Body of pancreas (tissue), 4 donors: Measurements from ENCODE around the gene PCBP2.

Source experiments
- POLR2A ChIP-seq, 3 donors: fragments of 450-650 bp; IDR thresholded peaks; one replicate each; pipeline ENCODE4 v1.6.1; 2016; ENCODE audit warnings: antibody characterized with exemption in 3 of 3, mild to moderate bottlenecking in 2 of 3
- TF ChIP-seq, protein P1 (sequence below), 7 experiments: fragments of 450-650 bp in 4 of 7; fragments of 200-600 bp in 3 of 7; sonication (generic) in 3 of 7; IDR thresholded peaks; one replicate each; pipeline ENCODE4 v1.5.1; 2016 to 2019; ENCODE audit warnings: antibody characterized with exemption in 7 of 7

- TF ChIP-seq, protein P1, sequence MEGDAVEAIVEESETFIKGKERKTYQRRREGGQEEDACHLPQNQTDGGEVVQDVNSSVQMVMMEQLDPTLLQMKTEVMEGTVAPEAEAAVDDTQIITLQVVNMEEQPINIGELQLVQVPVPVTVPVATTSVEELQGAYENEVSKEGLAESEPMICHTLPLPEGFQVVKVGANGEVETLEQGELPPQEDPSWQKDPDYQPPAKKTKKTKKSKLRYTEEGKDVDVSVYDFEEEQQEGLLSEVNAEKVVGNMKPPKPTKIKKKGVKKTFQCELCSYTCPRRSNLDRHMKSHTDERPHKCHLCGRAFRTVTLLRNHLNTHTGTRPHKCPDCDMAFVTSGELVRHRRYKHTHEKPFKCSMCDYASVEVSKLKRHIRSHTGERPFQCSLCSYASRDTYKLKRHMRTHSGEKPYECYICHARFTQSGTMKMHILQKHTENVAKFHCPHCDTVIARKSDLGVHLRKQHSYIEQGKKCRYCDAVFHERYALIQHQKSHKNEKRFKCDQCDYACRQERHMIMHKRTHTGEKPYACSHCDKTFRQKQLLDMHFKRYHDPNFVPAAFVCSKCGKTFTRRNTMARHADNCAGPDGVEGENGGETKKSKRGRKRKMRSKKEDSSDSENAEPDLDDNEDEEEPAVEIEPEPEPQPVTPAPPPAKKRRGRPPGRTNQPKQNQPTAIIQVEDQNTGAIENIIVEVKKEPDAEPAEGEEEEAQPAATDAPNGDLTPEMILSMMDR (IDR thresholded peaks at IDR 0.05) = no peak
- TF ChIP-seq POLR2A (IDR thresholded peaks at IDR 0.05) = no peak
Measured at GRCh38 chr12:53474077-53474476, 22.2 kb downstream of the PCBP2 start.
